ENCODE measurements around the gene B4GALT2.

B4GALT2 gene

GRCh38 chr1:43938892-43939587 is 40.0 kb upstream of the B4GALT2 start:
- no peak for DNase-seq (ENCODE audit: low spot score)
- TF ChIP-seq CTCF (IDR thresholded peaks at IDR 0.05; ENCODE audit: extremely low read depth, missing control alignments), result no peak

- DNase-seq (ENCODE audit: low spot score), result no peak
- no peak for TF ChIP-seq CTCF (IDR thresholded peaks at IDR 0.05; ENCODE audit: extremely low read depth, missing control alignments)
Observed at GRCh38 chr1:43942411-43942810, 36.6 kb upstream of the B4GALT2 start.

- no peak for TF ChIP-seq CTCF (IDR thresholded peaks at IDR 0.05; ENCODE audit: extremely low read depth, missing control alignments)
Observed at GRCh38 chr1:43944860-43945259, 34.1 kb upstream of the B4GALT2 start.

GRCh38 chr1:43945674-43946235 is 33.3 kb upstream of the B4GALT2 start:
- TF ChIP-seq CTCF (IDR thresholded peaks at IDR 0.05; ENCODE audit: extremely low read depth, missing control alignments), result no peak
- DNase-seq (ENCODE audit: low spot score), result no peak

More at GRCh38 chr1:43944860-43945259, 34.1 kb upstream of the B4GALT2 start:
- DNase-seq (ENCODE audit: low spot score), result no peak

- peak; percentile 57 for TF ChIP-seq CTCF (IDR thresholded peaks at IDR 0.05; ENCODE audit: extremely low read depth, missing control alignments)
- DNase-seq (ENCODE audit: low spot score), result peak; percentile 99
Observed at GRCh38 chr1:43946236-43947060, 32.6 kb upstream of the B4GALT2 start, which contains the start of gene IPO13. Gene IPO13 (plus strand): TSS chr1:43946950. CDS start chr1:43947601, 651 bp downstream.

- no peak for DNase-seq (ENCODE audit: low spot score)
- no peak for TF ChIP-seq CTCF (IDR thresholded peaks at IDR 0.05; ENCODE audit: extremely low read depth, missing control alignments)
Observed at GRCh38 chr1:43947061-43947873, 31.7 kb upstream of the B4GALT2 start.

All from GM20000 (cell line).